Measurements from ENCODE around the gene PLEKHG4B. TPM values are rescaled to one million over a fixed set of nuclear protein-coding genes. Genes with fewer than 3 reads are reported as not detected.

The PLEKHG4B gene
- total and polyA plus RNA-seq, 4 donors = under 0.01 to 0.05 (median 0.01) TPM; not detected in 1

DNA sequence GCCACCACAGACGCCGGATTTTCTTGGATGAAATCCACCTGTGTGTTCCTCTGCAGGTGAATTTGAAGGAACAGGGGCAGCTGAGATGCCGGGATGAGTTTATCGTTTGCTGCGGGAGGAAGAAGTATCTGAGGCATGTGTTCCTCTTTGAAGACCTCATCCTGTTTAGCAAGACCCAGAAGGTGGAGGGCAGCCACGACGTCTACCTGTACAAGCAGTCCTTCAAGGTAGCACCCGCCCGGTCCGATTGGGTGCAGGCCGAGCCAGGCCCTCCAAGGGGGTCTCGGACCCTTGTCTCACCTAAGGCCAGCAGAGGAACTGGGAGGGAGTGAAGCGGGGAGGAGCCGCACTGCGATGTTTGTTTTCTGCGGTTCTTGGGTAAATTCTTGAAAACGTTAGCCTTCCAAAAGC, 80.9 kb downstream of the PLEKHG4B start:
- WGBS = 76% methylated on average over 17 of the region's 17 CpGs
- peaks cover 0 to 3% (median 0%) of the 10 kb centered on the region in 4 donors for H3K27me3 ChIP-seq (ENCODE audit: control insufficient read depth in 4 of 4, insufficient read depth in 4 of 4, low read length in 3 of 4)
- no peaks in the 10 kb centered on the region for H3K36me3 ChIP-seq (ENCODE audit: control insufficient read depth in 4 of 4, insufficient read depth in 3 of 4, low read depth in 1 of 4, low read length in 3 of 4)
- H3K4me3 ChIP-seq (ENCODE audit: low read depth in 1 of 3, low read length in 3 of 3) = no peak overlapping the region
- no peaks in the 10 kb centered on the region for H3K4me1 ChIP-seq (ENCODE audit: control insufficient read depth in 4 of 4, insufficient read depth in 4 of 4, low read length in 3 of 4)
- H3K27ac ChIP-seq (ENCODE audit: low read depth in 1 of 2, low read length in 2 of 2) = no peak overlapping the region
- TF ChIP-seq RAD21 (IDR thresholded peaks at IDR 0.05) (no peak), HNF4A (conservative IDR thresholded peaks at IDR 0.05) (no peak)
- no peak for DNase-seq (ENCODE audit: low spot score)
- H3K9me3 ChIP-seq (ENCODE audit: control insufficient read depth in 4 of 4, low read length in 3 of 4) = no peaks in the 10 kb centered on the region
- no peak overlapping the region for H3K9ac ChIP-seq (ENCODE audit: low read depth in 1 of 2, low read length in 2 of 2)

DNA sequence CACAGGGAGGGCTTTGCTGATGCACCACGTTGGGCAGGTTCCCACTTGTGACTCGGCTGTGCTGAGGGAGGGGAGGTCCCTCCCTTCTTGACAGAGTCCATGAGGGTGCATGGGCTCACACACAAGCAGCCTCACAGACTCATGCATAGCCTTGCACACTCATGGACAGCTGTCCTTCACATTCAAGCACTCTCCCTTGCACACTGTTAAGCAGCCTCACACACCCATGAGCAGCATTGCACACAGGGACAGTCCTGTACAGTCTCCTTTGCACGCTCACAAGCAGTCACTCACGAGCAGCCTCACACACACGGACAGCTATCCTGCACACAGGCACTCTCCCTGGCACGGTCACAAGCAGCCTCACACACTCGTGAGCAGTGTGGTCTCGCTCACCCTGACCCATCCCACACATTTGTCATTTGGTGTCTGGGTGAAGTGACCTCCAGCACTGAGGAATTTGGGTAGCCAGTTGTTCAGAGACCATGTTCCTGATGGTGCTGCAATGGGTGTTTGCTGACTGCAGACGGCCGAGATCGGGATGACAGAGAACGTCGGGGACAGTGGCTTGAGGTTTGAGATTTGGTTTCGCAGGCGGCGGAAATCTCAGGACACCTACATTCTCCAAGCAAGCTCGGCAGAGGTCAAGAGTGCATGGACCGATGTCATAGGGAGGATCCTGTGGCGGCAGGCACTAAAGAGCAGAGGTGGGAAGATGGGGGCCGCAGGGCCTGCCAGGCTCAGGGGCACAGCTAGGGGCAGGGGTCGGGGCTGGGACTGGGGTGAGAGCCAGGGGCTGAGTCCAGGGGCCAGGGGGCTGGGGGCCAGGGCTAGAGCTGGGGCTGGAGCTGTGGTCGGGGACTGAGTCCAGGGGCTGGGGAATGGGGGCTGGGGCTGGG, 81.7 kb downstream of the PLEKHG4B start:
- H3K9me3 ChIP-seq (ENCODE audit: control insufficient read depth in 4 of 4, low read length in 3 of 4) = no peaks in the 10 kb centered on the region
- H3K27me3 ChIP-seq (ENCODE audit: control insufficient read depth in 4 of 4, insufficient read depth in 4 of 4, low read length in 3 of 4) = peaks cover 0 to 3% (median 0%) of the 10 kb centered on the region in 4 donors
- no peak overlapping the region for H3K9ac ChIP-seq (ENCODE audit: low read depth in 1 of 2, low read length in 2 of 2)
- DNase-seq (ENCODE audit: low spot score) = no peak
- H3K4me1 ChIP-seq (ENCODE audit: control insufficient read depth in 4 of 4, insufficient read depth in 4 of 4, low read length in 3 of 4) = no peaks in the 10 kb centered on the region
- H3K36me3 ChIP-seq (ENCODE audit: control insufficient read depth in 4 of 4, insufficient read depth in 3 of 4, low read depth in 1 of 4, low read length in 3 of 4) = no peaks in the 10 kb centered on the region
- TF ChIP-seq, protein P1, sequence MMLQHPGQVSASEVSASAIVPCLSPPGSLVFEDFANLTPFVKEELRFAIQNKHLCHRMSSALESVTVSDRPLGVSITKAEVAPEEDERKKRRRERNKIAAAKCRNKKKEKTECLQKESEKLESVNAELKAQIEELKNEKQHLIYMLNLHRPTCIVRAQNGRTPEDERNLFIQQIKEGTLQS (IDR thresholded peaks at IDR 0.05) = no peak
- TF ChIP-seq FOXA1 (IDR thresholded peaks at IDR 0.05) (no peak), NR2F2 (IDR thresholded peaks at IDR 0.05) (no peak), TAF1 (conservative IDR thresholded peaks at IDR 0.05) (no peak), RAD21 (IDR thresholded peaks at IDR 0.05) (no peak), YY1 (IDR thresholded peaks at IDR 0.05) (no peak), SP1 (IDR thresholded peaks at IDR 0.05) (no peak)
- TF ChIP-seq, protein P2, sequence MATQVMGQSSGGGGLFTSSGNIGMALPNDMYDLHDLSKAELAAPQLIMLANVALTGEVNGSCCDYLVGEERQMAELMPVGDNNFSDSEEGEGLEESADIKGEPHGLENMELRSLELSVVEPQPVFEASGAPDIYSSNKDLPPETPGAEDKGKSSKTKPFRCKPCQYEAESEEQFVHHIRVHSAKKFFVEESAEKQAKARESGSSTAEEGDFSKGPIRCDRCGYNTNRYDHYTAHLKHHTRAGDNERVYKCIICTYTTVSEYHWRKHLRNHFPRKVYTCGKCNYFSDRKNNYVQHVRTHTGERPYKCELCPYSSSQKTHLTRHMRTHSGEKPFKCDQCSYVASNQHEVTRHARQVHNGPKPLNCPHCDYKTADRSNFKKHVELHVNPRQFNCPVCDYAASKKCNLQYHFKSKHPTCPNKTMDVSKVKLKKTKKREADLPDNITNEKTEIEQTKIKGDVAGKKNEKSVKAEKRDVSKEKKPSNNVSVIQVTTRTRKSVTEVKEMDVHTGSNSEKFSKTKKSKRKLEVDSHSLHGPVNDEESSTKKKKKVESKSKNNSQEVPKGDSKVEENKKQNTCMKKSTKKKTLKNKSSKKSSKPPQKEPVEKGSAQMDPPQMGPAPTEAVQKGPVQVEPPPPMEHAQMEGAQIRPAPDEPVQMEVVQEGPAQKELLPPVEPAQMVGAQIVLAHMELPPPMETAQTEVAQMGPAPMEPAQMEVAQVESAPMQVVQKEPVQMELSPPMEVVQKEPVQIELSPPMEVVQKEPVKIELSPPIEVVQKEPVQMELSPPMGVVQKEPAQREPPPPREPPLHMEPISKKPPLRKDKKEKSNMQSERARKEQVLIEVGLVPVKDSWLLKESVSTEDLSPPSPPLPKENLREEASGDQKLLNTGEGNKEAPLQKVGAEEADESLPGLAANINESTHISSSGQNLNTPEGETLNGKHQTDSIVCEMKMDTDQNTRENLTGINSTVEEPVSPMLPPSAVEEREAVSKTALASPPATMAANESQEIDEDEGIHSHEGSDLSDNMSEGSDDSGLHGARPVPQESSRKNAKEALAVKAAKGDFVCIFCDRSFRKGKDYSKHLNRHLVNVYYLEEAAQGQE (IDR thresholded peaks at IDR 0.05) = no peak
- whole genome bisulfite sequencing = 80% methylated on average over 22 of the region's 22 CpGs
- no peak overlapping the region for H3K4me3 ChIP-seq (ENCODE audit: low read depth in 1 of 3, low read length in 3 of 3)
- H3K27ac ChIP-seq (ENCODE audit: low read depth in 1 of 2, low read length in 2 of 2) = no peak overlapping the region

DNA sequence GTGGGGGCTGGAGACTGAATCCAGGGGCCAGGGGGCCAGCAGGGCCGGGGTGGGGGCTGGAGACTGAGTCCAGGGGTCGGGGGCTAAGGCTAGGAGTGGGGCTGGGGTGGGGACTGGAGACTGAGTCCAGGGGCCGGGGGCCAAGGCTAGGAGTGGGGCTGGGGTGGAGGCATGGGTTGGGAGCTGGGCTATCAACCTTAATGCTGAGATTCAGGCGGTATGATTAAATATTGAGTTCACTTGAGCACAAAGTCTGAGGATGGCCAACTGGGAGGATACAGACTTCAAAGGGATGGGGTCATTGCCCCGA, 82.3 kb downstream of the PLEKHG4B start:
- TF ChIP-seq HNF4A (conservative IDR thresholded peaks at IDR 0.05) (no peak), EGR1 (IDR thresholded peaks at IDR 0.05; ENCODE audit: low read depth in 2 of 2) (no peak), SP1 (IDR thresholded peaks at IDR 0.05) (no peak), GABPA (IDR thresholded peaks at IDR 0.05 in 1 of 2, conservative IDR thresholded peaks at IDR 0.05 in 1 of 2) (no peak)
- TF ChIP-seq, protein P2 (IDR thresholded peaks at IDR 0.05) = no peak
- TF ChIP-seq, protein P1 (IDR thresholded peaks at IDR 0.05) = no peak
- no peak for DNase-seq (ENCODE audit: low spot score)
- Histone ChIP-seq H3K9me3 (ENCODE audit: control insufficient read depth in 4 of 4, low read length in 3 of 4) (no peaks in the 10 kb centered on the region), H3K36me3 (ENCODE audit: control insufficient read depth in 4 of 4, insufficient read depth in 3 of 4, low read depth in 1 of 4, low read length in 3 of 4) (no peaks in the 10 kb centered on the region), H3K27me3 (ENCODE audit: control insufficient read depth in 4 of 4, insufficient read depth in 4 of 4, low read length in 3 of 4) (peaks cover 0 to 3% (median 0%) of the 10 kb centered on the region in 4 donors), H3K27ac (ENCODE audit: low read depth in 1 of 2, low read length in 2 of 2) (no peak overlapping the region), H3K4me1 (ENCODE audit: control insufficient read depth in 4 of 4, insufficient read depth in 4 of 4, low read length in 3 of 4) (no peaks in the 10 kb centered on the region), H3K4me3 (ENCODE audit: low read depth in 1 of 3, low read length in 3 of 3) (no peak overlapping the region), H3K9ac (ENCODE audit: low read depth in 1 of 2, low read length in 2 of 2) (no peak overlapping the region)
- 77% methylated on average over 5 of the region's 5 CpGs for WGBS
